Natural killer cell treated with Interleukin-12 subunit alpha and Interleukin-12 subunit beta and Interleukin-15 and Interleukin-18, amount 100 ng/mL, for 72 hours (primary cell): Measurements from ENCODE around the gene JAG1. TPM values are rescaled to one million over a fixed set of nuclear protein-coding genes. Genes with fewer than 3 reads are reported as not detected.

Source experiments
- ATAC-seq, 2 donors: fragments of 150-1000 bp; cut with Tn5 transposase in 1 of 2; sonication (Bioruptor Pico), chemical (Tn5 transposase) in 1 of 2; 2 replicates each; pipeline ENCODE4 v1.10.0; 2021
- DNase-seq: peaks from one replicate; pipeline ENCODE4 v3.0.0; 2022; ENCODE audit warnings: low spot score
- H3K27ac Mint-ChIP-seq, 2 donors: 1 replicate in 1 of 2; 2 replicates in 1 of 2; pipeline ENCODE4 v1.8.0; 2022; ENCODE audit warnings: mixed read lengths in 2 of 2, mild to moderate bottlenecking in 1 of 2, moderate library complexity in 1 of 2
- H3K27me3 Mint-ChIP-seq, 2 donors: 1 replicate in 1 of 2; 2 replicates in 1 of 2; pipeline ENCODE4 v1.8.0; 2022; ENCODE audit warnings: mixed read lengths in 2 of 2
- H3K36me3 Mint-ChIP-seq: one replicate; pipeline ENCODE4 v1.8.0; 2022; ENCODE audit warnings: mixed read lengths
- H3K4me1 Mint-ChIP-seq, 2 donors: 1 replicate in 1 of 2; 2 replicates in 1 of 2; pipeline ENCODE4 v1.8.0; 2022; ENCODE audit warnings: low read depth in 2 of 2, mixed read lengths in 2 of 2, mild to moderate bottlenecking in 1 of 2
- H3K4me3 Mint-ChIP-seq: one replicate; pipeline ENCODE4 v1.8.0; 2022; ENCODE audit warnings: mixed read lengths
- H3K9me3 Mint-ChIP-seq: 2 replicates; pipeline ENCODE4 v1.8.0; 2022; ENCODE audit warnings: mixed read lengths
- total RNA-seq, 2 donors: library from RNA; stranded (reverse); gene quantifications; one replicate each; pipeline ENCODE4 v1.2.3, GENCODE V29; 2022

The JAG1 gene
- total RNA-seq, 2 donors from 2014 or later, result 0.28 to 0.64 TPM

GRCh38 chr20:10639737-10640556 lies 33.9 kb downstream of the JAG1 start:
- Mint-ChIP-seq H3K4me3 (no peak overlapping the region), H3K27me3 (no peaks in the 10 kb centered on the region), H3K4me1 (peaks cover 0 to 6% of the 10 kb centered on the region in 2 donors), H3K27ac (no peak overlapping the region), H3K9me3 (no peaks in the 10 kb centered on the region), H3K36me3 (no peaks in the 10 kb centered on the region)
- no peak for ATAC-seq
- no peak for DNase-seq

- Mint-ChIP-seq H3K27ac (no peak overlapping the region), H3K9me3 (no peaks in the 10 kb centered on the region), H3K36me3 (no peaks in the 10 kb centered on the region), H3K4me3 (no peak overlapping the region), H3K27me3 (no peaks in the 10 kb centered on the region), H3K4me1 (peaks cover 0 to 6% of the 10 kb centered on the region in 2 donors)
- DNase-seq, result no peak
- no peak for ATAC-seq
Measured at GRCh38 chr20:10639077-10639736, 34.6 kb downstream of the JAG1 start.

GRCh38 chr20:10637563-10637962 lies 36.2 kb downstream of the JAG1 start:
- no peaks in the 10 kb centered on the region for H3K27me3 Mint-ChIP-seq

GRCh38 chr20:10637031-10637559 lies 36.7 kb downstream of the JAG1 start:
- Mint-ChIP-seq H3K27me3 (no peaks in the 10 kb centered on the region), H3K9me3 (no peaks in the 10 kb centered on the region), H3K36me3 (no peaks in the 10 kb centered on the region), H3K27ac (no peak overlapping the region), H3K4me3 (no peak overlapping the region), H3K4me1 (peaks cover 0 to 3% of the 10 kb centered on the region in 2 donors)
- DNase-seq, result no peak
- ATAC-seq, result no peak

More at GRCh38 chr20:10637563-10637962, 36.2 kb downstream of the JAG1 start:
- ATAC-seq (no peak), DNase-seq (no peak)
- Mint-ChIP-seq H3K9me3 (no peaks in the 10 kb centered on the region), H3K36me3 (no peaks in the 10 kb centered on the region), H3K4me3 (no peak overlapping the region), H3K27ac (no peak overlapping the region), H3K4me1 (peaks cover 0 to 3% of the 10 kb centered on the region in 2 donors)

- Mint-ChIP-seq H3K27me3 (no peaks in the 10 kb centered on the region), H3K36me3 (no peaks in the 10 kb centered on the region), H3K9me3 (no peaks in the 10 kb centered on the region), H3K4me1 (peaks cover 0 to 3% of the 10 kb centered on the region in 2 donors), H3K4me3 (no peak overlapping the region), H3K27ac (no peak overlapping the region)
- no peak for DNase-seq
- ATAC-seq, result no peak
Measured at GRCh38 chr20:10636326-10636818, 37.4 kb downstream of the JAG1 start.

- Mint-ChIP-seq H3K4me3 (no peak overlapping the region), H3K27ac (no peak overlapping the region)
Measured at GRCh38 chr20:10635476-10636208, 38.2 kb downstream of the JAG1 start.

GRCh38 chr20:10634683-10635411 lies 39.0 kb downstream of the JAG1 start:
- no peak for DNase-seq
- H3K4me1 Mint-ChIP-seq, result peaks cover 0 to 3% of the 10 kb centered on the region in 2 donors
- H3K27me3 Mint-ChIP-seq, result no peaks in the 10 kb centered on the region

More at GRCh38 chr20:10635476-10636208, 38.2 kb downstream of the JAG1 start:
- ATAC-seq (no peak), DNase-seq (no peak)
- Mint-ChIP-seq H3K36me3 (no peaks in the 10 kb centered on the region), H3K9me3 (no peaks in the 10 kb centered on the region), H3K4me1 (peaks cover 0 to 3% of the 10 kb centered on the region in 2 donors), H3K27me3 (no peaks in the 10 kb centered on the region)

GRCh38 chr20:10634211-10634610 lies 39.6 kb downstream of the JAG1 start:
- Mint-ChIP-seq H3K27me3 (no peaks in the 10 kb centered on the region), H3K4me3 (no peak overlapping the region), H3K9me3 (no peaks in the 10 kb centered on the region), H3K36me3 (no peaks in the 10 kb centered on the region), H3K4me1 (no peaks in the 10 kb centered on the region), H3K27ac (no peak overlapping the region)
- no peak for DNase-seq
- ATAC-seq, result no peak

More at GRCh38 chr20:10634683-10635411, 39.0 kb downstream of the JAG1 start:
- Mint-ChIP-seq H3K36me3 (no peaks in the 10 kb centered on the region), H3K9me3 (no peaks in the 10 kb centered on the region), H3K27ac (no peak overlapping the region), H3K4me3 (no peak overlapping the region)
- no peak for ATAC-seq

GRCh38 chr20:10633718-10634117 lies 40.1 kb downstream of the JAG1 start:
- Mint-ChIP-seq H3K36me3 (no peaks in the 10 kb centered on the region), H3K9me3 (no peaks in the 10 kb centered on the region), H3K4me3 (no peak overlapping the region), H3K4me1 (no peaks in the 10 kb centered on the region), H3K27me3 (no peaks in the 10 kb centered on the region), H3K27ac (no peak overlapping the region)
- no peak for DNase-seq
- no peak for ATAC-seq

- H3K9me3 Mint-ChIP-seq, result no peaks in the 10 kb centered on the region
- H3K27ac Mint-ChIP-seq, result no peak overlapping the region
- no peaks in the 10 kb centered on the region for H3K27me3 Mint-ChIP-seq
Measured at GRCh38 chr20:10632721-10633509, 40.9 kb downstream of the JAG1 start.

GRCh38 chr20:10631126-10631525 lies 42.7 kb downstream of the JAG1 start:
- ATAC-seq (no peak), DNase-seq (no peak)
- no peaks in the 10 kb centered on the region for H3K9me3 Mint-ChIP-seq
- no peaks in the 10 kb centered on the region for H3K27me3 Mint-ChIP-seq
- H3K27ac Mint-ChIP-seq, result no peak overlapping the region
- H3K4me3 Mint-ChIP-seq, result no peak overlapping the region
- no peaks in the 10 kb centered on the region for H3K36me3 Mint-ChIP-seq
- no peaks in the 10 kb centered on the region for H3K4me1 Mint-ChIP-seq

More at GRCh38 chr20:10632721-10633509, 40.9 kb downstream of the JAG1 start:
- no peak for DNase-seq
- H3K4me3 Mint-ChIP-seq, result no peak overlapping the region
- no peak for ATAC-seq
- H3K4me1 Mint-ChIP-seq, result no peaks in the 10 kb centered on the region
- H3K36me3 Mint-ChIP-seq, result no peaks in the 10 kb centered on the region

- no peak for ATAC-seq
- Mint-ChIP-seq H3K4me1 (no peaks in the 10 kb centered on the region), H3K27ac (no peak overlapping the region), H3K36me3 (no peaks in the 10 kb centered on the region), H3K27me3 (no peaks in the 10 kb centered on the region), H3K4me3 (no peak overlapping the region), H3K9me3 (no peaks in the 10 kb centered on the region)
- no peak for DNase-seq
Measured at GRCh38 chr20:10629946-10630650, 43.7 kb downstream of the JAG1 start.
